ENCODE data around the gene IQGAP2.
A peak's percentile ranks its signal among the peaks of the same experiment; 100 is the strongest.

The IQGAP2 gene

DNA sequence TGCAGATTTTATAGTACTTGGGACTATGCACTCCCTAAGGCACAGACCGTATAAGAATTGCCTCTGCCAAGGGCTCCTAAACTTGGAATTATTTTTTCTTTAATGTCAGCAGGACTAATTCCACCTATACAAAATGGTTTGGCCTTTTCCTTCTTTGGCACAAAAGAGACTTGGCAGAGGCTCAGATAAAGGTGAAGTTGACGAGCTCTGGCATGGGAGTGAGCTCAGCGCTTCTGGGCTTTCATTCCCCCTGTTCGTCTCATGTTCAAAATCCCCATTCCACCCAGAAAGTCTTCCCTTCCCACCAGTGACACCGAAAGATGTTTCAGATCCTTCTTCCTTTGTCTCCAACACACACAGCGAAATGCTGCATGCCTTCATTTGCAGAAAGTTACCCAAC lies 158.9 kb downstream of the IQGAP2 start:
- no peak for DNase-seq (ENCODE audit: low read depth in 4 of 4, low spot score in 1 of 4)

DNA sequence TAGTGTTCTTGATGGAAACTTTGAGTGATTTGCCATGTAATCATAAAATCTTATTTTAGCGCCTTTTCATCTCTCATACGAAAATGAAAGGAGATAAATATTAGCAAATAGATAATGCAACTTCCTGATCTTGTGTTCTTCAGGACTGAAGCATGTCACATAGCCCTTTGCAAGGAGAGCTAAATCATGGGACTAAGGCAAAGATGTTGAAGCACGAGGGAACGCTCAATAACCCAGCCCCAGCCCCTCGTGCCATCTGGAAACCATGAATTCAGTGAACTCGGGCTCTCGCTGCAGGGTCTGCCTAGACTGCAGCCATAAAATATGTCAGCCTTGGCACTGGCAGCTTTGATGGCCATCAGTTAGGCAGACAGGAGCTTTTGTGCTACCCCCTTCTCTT lies 161.9 kb downstream of the IQGAP2 start:
- DNase-seq (ENCODE audit: low read depth in 4 of 4, low spot score in 1 of 4) = no peak

DNA sequence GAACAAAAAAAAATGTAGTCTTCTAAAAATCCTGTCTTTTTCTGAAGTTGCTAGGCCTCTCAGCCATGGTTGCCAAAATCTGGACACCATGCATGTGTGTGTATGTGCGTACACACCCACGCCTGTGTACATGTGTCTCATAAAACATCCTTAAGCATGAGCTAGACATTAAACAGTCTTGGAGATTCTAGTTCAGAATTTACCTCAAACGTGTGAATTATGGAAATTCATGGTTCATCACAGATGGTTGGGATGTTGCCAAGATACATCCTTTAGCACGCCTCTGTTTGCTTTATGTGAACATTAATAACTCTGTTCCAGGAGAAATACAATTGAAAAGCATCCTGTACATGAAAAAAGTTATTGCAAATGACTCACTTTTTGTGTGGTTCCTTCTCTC lies 167.1 kb downstream of the IQGAP2 start:
- DNase-seq (ENCODE audit: low read depth in 4 of 4, low spot score in 1 of 4) = no peak

DNA sequence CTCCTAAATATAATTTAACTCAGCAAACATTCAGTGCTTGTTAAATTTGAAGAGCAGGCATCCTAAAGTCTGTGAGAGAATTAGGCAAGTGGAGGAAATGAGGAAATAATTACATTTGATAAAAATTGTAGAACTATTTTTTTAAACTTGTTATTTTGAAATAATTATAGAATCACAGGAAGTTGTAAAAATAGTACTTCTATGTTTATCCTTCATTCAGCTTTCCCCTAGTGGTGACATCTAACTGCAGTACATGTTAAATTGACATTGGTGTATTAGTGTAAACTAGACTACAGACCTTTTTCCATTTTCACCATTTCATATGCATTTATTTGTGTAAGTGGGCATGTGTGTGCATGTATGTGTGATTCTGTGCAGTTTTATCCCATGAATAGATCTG lies 168.5 kb downstream of the IQGAP2 start:
- DNase-seq (ENCODE audit: low read depth in 4 of 4, low spot score in 1 of 4) = no peak

DNA sequence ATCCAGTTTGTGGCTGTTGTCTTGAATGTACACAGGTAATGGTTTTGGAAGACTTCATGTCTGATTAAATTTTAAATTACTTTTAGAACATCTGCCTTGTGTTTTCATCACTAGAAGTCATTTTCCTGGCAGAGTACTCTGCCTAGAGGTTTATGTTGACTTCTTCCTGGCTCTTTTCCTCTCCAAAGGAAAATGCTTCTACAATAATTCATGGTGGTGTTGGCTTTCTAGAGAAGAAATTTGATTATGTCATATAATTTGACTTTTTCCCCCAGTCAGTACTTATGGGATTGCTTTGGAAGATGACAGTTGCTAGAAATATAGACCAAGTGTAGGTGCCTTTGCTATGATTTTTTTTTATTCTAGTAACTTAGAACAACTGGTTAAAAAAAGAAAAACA lies 173.4 kb downstream of the IQGAP2 start:
- DNase-seq (ENCODE audit: low read depth in 4 of 4, low spot score in 1 of 4) = no peak

DNA sequence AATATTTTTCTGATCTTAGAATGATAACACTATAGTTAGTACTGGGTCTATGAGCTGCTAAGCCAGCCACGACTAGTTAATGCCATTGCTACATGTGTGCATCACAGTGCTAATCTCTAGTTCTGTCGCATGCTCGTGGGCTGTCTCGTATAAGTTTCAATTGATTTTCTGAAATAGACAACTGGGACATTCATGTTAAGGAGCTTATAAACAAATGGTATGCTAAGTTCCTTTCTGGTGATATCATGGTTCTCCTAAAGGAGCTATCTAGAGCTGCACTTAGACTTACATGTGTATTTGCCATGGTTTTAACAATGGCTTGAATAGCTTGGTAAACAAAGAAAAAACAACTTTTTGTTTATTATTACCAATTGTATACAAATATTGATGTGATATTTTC lies 173.9 kb downstream of the IQGAP2 start:
- DNase-seq (ENCODE audit: low read depth in 4 of 4, low spot score in 1 of 4) = no peak

DNA sequence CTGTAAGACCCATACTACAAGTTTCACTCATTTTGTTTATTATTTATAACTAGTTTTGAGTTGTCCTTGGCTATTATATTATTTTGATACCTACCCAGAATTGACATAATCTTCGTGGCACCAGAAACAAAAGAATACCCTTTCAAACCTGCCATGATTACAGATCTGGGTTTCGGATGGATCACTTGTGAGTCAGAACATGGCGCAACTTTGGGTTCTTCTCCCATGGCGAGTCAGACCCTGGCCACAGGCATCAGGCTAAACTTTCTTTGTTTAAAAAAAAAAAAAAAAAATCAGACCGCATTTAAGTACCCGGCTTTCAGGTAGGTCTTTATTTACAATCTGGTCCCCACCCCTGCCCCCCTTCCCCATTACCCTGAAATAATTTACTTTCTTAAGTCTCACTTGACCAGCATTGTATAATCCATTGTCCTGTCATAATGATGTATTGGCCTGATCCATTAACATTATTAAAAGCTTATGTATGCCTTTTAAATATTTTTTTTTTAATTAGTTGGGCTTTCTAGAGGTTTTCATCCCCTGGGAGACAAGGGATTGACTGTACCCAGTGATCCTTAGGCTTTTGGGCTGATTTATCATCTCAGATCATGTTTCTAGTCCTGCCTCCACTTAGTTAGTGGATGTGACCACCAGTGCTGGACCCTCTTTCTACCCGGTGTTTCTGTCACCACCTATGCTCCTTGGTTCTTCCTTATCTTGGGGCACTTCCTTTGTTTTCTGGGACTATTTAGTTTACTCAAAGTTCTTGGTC lies 176.3 kb downstream of the IQGAP2 start:
- DNase-seq (ENCODE audit: low read depth in 4 of 4, low spot score in 1 of 4) = no peak

DNA sequence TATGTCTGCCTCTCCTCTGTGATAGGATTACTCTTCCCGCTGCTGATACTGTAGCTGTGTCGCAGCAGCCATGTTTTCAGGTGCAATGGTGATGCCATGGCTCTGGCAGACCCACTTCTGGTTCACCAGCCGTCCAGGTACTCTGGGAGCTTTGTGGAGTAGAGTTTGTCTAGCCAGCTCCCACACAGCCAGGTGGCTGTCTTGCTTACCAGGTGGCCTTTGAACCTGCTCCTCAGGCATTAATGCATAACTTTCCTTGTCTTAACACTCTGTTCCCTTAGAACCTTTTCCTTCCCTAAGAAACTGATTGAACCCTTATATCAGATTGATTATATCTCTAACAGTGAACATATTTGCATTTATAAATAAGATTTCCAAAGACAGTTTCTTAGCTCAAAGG lies 177.9 kb downstream of the IQGAP2 start:
- DNase-seq (ENCODE audit: low read depth in 4 of 4, low spot score in 1 of 4) = no peak

DNA sequence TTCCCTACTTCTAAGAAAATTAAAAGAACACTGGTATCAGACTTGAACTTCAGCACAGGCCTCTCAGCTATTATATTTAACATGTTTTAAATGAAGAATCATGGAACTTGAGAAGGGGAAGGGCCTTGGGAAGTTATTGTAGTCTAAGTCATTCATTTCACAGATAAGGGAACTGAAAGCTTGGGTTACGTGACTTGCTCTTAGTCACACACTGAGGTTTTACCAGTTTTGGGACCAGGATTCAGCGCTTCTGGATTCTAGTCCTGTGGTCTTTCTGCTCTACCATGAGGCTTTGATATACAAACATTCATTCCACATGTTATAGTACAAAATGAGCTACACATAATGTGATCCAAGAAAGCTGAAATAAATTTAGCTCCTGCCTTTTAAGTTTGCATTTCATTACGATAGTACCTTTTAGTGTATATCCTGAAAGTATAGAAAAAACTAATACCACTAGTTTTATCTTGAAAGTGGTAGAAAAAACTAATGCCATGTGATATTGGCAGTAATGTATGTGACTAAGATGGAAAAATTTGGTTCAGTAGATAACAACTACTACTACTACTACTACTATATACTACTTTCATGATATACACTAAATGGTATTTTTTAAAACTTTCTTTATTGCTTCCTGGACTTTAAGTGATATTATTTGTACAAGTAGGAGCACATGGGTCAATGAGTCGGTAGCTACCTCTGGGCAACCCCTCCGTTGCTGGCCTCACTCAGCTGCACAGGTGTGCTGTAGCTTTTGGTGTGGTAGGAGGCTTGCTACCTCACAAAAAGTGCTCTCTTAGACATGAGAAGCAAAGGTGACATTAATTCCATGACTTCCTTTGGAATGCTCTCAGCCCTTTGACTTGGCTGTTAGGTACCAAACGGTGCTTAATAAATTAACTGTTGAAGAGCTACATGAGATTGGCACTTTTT lies 179.4 kb downstream of the IQGAP2 start:
- peak in 1 of 4 experiments; percentile 16 for DNase-seq (ENCODE audit: low read depth in 4 of 4, low spot score in 1 of 4)

DNA sequence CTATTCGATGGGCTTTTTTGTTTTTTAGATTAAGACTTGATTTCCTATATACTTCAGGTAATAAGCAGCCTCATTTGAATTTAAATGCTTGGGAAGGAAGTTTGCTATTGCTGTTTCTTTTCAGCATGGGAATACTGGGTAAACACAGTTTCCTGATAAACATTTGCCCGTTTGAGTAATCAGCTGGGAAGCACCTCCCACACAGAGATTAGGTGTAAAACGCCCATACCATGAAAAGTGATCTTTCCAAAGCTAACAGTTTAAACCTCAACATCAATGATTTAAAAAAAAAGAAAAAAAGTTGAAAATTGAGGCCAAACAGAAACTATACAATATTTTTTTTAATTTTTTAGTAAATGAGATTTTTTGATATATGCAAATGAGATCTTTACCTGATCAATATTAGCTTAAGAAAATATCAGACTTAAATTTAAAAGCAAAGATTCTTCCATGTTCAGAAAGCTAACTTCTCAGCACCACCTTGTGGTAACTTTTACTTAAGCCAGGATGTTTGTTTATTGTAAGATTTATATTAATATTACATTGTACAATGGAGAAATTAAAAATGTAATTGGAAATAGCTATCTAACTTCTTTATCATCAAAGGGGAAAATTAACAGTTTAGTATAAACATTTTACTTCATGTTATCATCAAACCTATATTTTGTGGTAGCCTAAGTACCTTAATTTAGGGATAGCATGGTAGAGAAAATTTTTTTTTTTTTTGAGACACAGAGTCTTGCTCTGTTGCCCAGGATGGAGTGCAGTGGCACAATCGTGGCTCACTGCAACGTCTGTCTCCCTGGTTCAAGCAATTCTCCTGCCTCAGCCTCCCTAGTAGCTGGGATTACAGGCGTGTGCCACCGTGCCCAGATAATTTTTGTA lies 180.3 kb downstream of the IQGAP2 start:
- DNase-seq (ENCODE audit: low read depth in 4 of 4, low spot score in 1 of 4) = no peak

DNA sequence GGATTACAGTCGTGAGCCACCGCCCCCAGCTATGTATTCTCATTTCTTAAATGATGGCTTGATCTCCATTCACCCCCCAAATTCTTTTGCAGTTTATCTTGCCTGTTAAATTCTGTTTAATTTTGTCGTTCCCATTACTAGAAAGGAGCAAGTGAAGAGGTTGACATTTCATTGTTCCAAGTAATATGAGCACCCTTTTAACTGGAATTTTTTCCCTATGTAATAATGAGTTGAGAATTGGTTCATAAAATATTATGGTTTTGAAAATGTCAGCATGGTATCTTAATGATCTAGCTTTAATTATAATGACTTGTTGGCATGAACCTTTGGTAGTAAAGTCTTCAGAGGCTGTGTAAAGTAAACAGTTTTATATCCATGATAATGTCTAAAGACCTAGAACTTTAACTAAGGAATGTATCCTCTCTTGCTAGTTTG lies 182.7 kb downstream of the IQGAP2 start:
- no peak for DNase-seq (ENCODE audit: low read depth in 4 of 4, low spot score in 1 of 4)

DNA sequence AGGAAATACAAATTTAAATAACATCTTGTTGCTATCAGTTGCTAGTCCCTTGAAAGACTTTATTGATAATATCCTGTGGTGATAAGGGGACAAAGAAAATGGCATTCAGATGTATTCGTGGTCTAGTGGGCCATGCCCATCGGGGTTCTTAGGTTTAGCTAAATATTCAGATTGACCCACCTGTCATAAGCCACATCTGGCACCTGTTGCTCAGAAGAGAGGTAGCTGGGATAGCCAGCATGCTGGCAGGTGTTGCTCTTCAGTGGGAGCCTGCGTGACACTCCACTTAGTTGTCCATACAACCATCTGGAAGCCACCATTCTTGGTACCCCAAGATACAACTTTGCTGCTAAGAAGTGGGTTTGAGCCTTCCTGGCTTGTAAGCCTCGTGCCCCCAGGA lies 183.4 kb downstream of the IQGAP2 start:
- DNase-seq (ENCODE audit: low read depth in 4 of 4, low spot score in 1 of 4) = no peak

DNA sequence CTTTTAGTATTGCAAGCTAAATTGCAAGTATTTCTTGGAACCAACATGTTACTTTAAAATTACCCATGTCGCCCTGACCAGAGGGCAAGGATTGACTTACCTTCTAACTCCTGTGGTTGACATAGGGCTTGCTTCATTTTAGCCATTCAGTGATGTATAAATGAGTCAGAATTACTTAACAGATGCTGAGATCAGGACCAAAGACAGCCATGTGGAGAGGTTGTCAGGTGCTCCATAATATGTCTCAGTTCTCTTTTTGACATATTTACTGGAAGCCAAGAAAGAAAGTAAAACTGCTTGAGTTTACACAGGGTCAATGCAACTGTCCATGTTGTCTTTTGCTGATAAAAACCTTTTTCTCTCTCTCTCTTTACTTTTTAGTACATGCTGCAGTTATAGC lies 186.9 kb downstream of the IQGAP2 start:
- DNase-seq (ENCODE audit: low read depth in 4 of 4, low spot score in 1 of 4) = no peak

DNA sequence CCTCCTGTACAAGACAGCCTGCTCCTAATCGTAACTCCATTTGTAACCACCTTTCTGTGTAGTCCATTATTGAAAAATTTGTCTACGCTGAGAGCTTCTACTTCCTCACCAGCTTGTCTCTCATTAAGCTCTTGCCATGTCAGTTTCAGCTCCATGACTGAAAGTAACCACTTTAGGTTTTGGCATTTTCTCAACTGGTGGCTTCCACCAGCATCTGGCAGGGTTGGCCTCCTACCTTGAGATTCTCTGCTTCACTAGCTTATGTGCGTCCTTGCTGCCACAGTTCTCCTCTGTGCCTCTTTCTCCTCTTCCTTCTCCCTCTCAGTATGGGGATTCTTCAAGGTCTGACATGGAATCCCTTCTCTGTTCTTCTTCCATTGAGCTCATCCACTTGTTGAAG lies 188.3 kb downstream of the IQGAP2 start:
- no peak for DNase-seq (ENCODE audit: low read depth in 4 of 4, low spot score in 1 of 4)

DNA sequence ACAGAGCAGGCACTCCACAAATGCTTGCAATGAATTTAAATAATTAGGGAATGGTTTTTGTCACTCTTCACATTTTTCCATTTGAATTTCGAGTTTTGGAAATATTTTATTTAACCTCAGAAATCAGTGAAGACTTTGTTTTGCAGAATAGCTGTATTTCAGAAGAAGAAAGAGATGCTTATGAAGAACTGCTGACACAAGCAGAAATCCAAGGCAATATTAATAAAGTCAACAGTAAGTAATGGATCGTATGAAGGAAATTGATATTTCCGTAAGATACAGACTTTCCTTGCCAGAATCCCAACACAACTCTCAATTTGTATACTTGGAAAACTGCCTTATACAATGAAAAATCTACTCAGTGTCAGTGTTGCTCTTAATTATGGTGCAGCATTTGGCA lies 189.6 kb downstream of the IQGAP2 start:
- DNase-seq (ENCODE audit: low read depth in 4 of 4, low spot score in 1 of 4) = no peak

DNA sequence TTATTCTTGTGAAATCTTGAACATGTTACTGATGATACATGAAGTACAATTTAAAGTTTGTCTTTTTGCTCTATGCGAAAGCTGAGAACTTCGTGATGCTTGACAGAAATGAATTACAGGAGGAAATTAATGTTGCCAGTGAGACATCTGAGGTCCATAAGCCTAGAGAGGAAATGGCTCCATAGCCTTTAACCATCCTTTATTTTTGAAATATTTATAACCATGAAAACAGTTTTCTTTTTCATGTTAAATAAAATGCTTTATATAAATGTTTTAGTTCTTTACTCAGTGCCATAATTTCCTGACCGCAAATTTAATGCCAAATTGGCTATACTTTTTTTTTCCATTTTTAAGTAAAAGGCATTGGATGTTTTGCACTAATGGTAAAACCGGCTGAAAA lies 191.0 kb downstream of the IQGAP2 start:
- no peak for DNase-seq (ENCODE audit: low read depth in 4 of 4, low spot score in 1 of 4)

DNA sequence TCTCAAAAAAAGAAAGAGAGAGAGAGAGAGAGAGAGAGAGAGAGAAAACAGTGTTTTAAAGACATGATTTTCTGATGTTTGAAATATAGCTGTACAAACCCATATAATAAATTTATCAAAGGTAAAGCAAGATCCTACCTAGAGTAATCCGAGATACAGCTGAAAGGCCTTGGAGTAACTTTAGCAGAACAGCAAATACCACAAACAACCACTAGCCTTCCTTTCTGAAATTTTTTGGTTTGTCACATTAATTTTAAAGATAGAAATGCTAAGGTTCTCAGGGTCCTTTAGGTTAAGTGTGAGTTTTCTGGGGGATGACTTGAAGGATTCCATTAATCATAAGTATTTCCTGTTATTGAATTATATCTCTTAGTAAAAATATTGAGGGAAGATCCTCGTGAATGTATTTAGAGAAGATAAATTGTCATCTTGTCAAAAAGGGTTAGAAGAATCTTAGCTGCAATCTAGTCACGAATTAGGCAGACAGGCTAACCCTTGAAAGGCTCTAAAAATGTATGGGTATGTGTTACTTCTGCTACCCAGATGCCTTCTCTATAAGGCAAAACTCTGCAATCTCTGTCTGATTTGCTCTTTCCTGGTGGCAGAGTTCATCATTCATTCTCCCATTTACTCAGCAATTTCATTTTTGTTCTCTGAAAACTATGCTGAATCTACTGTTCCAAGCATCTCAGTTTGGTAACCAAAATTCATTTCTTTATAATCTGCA lies 192.8 kb downstream of the IQGAP2 start:
- no peak for DNase-seq (ENCODE audit: low read depth in 4 of 4, low spot score in 1 of 4)

DNA sequence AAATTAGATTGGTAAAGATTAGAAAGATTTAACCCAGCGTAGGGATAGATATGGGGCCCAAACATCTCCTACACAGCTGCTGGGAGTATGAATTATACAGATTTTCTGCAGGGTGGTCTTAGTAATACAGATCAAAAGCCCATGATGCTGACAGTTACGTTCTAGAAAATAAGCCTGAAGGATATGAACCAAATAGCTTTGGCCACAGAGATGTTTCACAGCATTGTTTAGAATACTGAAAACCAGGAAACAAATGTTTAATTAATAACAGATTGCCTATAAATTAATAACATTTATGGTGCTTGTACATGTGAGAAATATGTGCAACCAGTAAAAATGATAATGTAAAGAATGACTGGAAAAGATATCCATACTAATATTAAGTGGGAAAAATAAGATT lies 195.4 kb downstream of the IQGAP2 start:
- DNase-seq (ENCODE audit: low read depth in 4 of 4, low spot score in 1 of 4) = no peak

DNA sequence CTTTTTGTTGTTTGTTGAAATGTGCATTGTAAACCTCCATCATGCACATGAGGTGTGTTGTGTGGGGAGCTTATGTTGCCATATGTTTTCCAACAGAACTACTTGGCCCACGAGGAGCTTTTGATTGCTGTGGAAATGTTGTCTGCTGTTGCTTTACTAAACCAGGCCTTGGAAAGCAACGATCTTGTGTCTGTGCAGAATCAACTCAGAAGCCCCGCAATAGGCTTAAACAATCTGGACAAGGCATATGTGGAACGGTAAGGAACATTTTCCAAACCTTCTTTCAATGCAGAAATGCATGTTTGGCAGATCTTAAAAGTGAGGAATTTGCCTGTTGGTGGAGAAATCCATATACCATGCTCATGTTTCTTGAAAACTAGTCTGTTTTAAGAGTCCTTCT lies 197.6 kb downstream of the IQGAP2 start:
- no peak for DNase-seq (ENCODE audit: low read depth in 4 of 4, low spot score in 1 of 4)

DNA sequence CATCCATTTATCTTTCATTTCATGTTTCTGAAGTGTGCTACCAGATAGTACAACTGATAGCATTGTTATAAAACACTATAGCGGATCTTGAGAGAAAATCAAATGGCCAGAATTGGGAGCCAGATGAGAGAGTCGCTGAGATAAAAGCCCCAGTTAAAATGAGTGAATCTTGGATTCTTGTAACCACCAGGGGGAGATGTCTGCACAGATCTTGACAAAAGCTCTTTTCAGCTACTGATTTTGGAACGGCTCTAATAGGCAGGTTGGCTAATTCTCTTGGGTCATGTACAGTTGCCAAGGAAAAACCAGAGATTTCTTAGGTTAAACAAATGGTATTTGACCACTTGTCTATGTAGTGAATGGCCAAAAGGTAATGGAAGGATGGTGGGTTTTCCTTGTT lies 198.4 kb downstream of the IQGAP2 start:
- no peak for DNase-seq (ENCODE audit: low read depth in 4 of 4, low spot score in 1 of 4)

Data from stimulated activated CD4-positive, alpha-beta T cell treated with anti-CD3 and anti-CD28 coated beads, Interleukin-1b, Interleukin-23, amount 100 ng/mL, for 24 hours (primary cell).